ENCODE data around the gene TP53I11.

GRCh38 chr11:44938066-44938691 is 12.5 kb downstream of the TP53I11 start:
- TF ChIP-seq CTCF (IDR thresholded peaks at IDR 0.05) (no peak), POLR2A (IDR thresholded peaks at IDR 0.05) (no peak)

Data from body of pancreas (tissue), 4 donors.